ENCODE data around the gene ACER3.

DNA sequence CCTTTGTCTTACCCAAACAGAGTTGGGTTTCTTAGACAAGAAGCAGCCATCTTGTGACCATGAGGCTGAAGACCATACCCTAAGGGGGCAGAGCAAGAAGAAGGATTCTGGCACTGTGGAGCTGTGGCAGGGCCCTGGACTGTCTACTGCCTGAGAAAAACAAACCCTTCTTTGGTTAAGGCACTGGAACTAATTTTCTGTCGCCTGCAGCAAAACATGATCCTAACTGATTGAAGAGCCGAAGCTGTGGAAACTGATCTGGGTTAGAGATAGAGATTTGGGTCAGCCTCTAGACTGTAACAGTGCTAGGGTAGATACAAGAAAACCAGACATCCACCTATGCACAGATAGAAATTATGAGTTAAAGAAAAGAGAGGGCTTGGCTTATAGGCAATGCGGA is 11.3 kb upstream of the ACER3 start:
- no peak for TF ChIP-seq EZH2 (IDR thresholded peaks at IDR 0.05; ENCODE audit: borderline replicate concordance, low read depth, low read length, poor library complexity, severe bottlenecking)
- TF ChIP-seq, protein P1, sequence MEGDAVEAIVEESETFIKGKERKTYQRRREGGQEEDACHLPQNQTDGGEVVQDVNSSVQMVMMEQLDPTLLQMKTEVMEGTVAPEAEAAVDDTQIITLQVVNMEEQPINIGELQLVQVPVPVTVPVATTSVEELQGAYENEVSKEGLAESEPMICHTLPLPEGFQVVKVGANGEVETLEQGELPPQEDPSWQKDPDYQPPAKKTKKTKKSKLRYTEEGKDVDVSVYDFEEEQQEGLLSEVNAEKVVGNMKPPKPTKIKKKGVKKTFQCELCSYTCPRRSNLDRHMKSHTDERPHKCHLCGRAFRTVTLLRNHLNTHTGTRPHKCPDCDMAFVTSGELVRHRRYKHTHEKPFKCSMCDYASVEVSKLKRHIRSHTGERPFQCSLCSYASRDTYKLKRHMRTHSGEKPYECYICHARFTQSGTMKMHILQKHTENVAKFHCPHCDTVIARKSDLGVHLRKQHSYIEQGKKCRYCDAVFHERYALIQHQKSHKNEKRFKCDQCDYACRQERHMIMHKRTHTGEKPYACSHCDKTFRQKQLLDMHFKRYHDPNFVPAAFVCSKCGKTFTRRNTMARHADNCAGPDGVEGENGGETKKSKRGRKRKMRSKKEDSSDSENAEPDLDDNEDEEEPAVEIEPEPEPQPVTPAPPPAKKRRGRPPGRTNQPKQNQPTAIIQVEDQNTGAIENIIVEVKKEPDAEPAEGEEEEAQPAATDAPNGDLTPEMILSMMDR (conservative IDR thresholded peaks at IDR 0.05; ENCODE audit: low read depth, low read length) = no peak
